ENCODE results near the gene STK32B.

DNA sequence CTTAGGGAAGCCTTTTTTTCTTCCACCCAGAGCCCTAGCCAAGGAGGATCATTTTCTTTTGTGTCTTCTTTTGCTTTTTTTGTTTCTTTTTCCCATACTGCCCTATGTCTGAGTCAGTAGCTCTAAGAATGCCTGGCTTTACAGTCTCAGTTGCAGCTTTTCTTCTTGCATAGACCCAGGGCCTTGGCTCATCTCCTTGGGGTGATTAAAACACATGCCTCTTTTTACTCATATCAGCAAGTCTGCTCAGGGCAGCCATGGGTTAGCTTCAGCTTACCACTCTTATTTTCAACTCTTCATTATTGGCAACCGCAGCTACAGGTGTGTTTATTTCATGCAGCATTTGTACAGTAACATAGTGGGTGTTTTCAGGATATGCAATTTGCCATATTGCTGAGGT lies 196.5 kb downstream of the STK32B start:
- TF ChIP-seq, protein P1, sequence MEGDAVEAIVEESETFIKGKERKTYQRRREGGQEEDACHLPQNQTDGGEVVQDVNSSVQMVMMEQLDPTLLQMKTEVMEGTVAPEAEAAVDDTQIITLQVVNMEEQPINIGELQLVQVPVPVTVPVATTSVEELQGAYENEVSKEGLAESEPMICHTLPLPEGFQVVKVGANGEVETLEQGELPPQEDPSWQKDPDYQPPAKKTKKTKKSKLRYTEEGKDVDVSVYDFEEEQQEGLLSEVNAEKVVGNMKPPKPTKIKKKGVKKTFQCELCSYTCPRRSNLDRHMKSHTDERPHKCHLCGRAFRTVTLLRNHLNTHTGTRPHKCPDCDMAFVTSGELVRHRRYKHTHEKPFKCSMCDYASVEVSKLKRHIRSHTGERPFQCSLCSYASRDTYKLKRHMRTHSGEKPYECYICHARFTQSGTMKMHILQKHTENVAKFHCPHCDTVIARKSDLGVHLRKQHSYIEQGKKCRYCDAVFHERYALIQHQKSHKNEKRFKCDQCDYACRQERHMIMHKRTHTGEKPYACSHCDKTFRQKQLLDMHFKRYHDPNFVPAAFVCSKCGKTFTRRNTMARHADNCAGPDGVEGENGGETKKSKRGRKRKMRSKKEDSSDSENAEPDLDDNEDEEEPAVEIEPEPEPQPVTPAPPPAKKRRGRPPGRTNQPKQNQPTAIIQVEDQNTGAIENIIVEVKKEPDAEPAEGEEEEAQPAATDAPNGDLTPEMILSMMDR (IDR thresholded peaks at IDR 0.05 in 8 of 11, conservative IDR thresholded peaks at IDR 0.05 in 3 of 11), result no peak
- TF ChIP-seq POLR2A (IDR thresholded peaks at IDR 0.05) (no peak), POLR2AphosphoS5 (IDR thresholded peaks at IDR 0.05) (no peak)

All from spleen (tissue), 7 donors.